ENCODE measurements around the gene CX3CR1. TPM values are rescaled to one million over a fixed set of nuclear protein-coding genes. Genes with fewer than 3 reads are reported as not detected.

The CX3CR1 gene
- total RNA-seq, 2 donors from 2014 or later, result 0.57 to 0.66 TPM

DNA sequence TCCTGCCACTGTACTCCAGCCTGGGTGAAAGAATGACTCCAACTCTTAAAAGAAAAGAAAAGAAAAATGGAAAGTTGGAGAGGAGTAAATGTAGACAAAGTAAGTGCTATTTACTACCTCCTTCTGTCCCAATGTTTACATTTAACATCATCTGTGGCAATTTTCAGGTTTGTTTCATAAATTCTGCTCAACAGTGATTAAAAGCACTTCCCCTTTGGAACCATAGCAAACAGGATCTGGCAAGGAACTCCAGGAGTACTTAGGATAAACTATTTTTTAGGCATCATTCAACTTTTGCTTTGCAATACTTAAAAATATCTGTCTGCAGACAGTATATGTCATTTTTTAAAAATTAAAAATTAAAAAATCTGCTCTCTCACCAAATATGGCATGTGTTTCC, 5.5 kb upstream of the CX3CR1 start:
- DNase-seq, result no peak
- H3K9ac ChIP-seq (ENCODE audit: low read depth in 2 of 2, low read length in 2 of 2), result no peak overlapping the region
- H3K4me3 ChIP-seq, result no peak overlapping the region
- intact Hi-C loops (cut with DNase I), result loop anchor here (5.0 kb wide), 2 partner anchors 78 to 158 kb away; no protein-coding TSS in a partner anchor
- no peaks in the 10 kb centered on the region for H3K36me3 ChIP-seq
- H3K27me3 ChIP-seq, result no peaks in the 10 kb centered on the region
- H3K27ac ChIP-seq, result no peak overlapping the region
- no peaks in the 10 kb centered on the region for H3K4me1 ChIP-seq
- H3K9me3 ChIP-seq, result no peaks in the 10 kb centered on the region
- TF ChIP-seq, protein P1, sequence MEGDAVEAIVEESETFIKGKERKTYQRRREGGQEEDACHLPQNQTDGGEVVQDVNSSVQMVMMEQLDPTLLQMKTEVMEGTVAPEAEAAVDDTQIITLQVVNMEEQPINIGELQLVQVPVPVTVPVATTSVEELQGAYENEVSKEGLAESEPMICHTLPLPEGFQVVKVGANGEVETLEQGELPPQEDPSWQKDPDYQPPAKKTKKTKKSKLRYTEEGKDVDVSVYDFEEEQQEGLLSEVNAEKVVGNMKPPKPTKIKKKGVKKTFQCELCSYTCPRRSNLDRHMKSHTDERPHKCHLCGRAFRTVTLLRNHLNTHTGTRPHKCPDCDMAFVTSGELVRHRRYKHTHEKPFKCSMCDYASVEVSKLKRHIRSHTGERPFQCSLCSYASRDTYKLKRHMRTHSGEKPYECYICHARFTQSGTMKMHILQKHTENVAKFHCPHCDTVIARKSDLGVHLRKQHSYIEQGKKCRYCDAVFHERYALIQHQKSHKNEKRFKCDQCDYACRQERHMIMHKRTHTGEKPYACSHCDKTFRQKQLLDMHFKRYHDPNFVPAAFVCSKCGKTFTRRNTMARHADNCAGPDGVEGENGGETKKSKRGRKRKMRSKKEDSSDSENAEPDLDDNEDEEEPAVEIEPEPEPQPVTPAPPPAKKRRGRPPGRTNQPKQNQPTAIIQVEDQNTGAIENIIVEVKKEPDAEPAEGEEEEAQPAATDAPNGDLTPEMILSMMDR (IDR thresholded peaks at IDR 0.05), result no peak

DNA sequence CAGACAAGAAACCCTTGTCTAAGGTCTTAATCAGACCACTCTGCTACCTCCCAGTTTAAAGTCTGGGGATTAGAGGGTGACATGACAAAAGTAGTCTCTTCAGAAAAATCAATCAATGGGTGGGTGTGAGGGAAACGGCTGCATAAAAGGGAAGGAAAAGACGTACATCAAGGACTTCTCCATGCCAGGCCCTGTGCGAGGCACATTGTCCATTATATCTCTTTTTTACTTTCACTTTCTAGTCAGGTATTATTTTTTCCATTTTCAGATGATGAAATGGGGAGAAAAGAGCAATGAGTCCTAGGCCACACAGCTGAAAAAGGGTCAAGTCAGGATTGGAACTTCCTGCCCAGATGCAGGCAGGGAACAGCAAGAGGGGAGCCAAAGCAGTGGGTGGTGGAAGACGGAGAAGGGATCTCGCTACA, 4.6 kb upstream of the CX3CR1 start:
- no peak overlapping the region for H3K4me3 ChIP-seq
- no peaks in the 10 kb centered on the region for H3K9me3 ChIP-seq
- H3K27ac ChIP-seq, result no peak overlapping the region
- H3K36me3 ChIP-seq, result no peaks in the 10 kb centered on the region
- H3K4me1 ChIP-seq, result no peaks in the 10 kb centered on the region
- no peak overlapping the region for H3K9ac ChIP-seq (ENCODE audit: low read depth in 2 of 2, low read length in 2 of 2)
- intact Hi-C loops (cut with DNase I), result no loop called here
- no peaks in the 10 kb centered on the region for H3K27me3 ChIP-seq
- DNase-seq, result no peak
- TF ChIP-seq, protein P1 (IDR thresholded peaks at IDR 0.05), result no peak

DNA sequence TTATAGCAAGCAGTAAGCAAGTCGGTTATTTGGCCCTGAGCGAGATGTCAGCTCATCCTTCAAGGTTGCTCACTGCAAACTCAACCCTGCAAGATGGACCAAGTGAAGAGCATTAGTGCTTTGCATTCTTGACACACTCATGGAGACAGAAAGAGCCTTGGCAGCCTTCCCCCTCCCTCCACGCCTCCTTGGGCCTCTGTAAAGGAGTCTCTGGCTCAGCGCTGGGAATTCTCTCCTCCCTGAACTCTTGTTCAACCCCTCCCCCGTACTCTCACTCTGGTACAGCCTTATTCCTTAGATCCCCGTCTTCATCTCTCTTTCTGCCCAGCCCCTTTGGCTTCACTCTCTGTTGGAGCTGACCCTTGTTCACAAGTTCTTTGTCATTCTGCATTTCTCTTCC, 2.2 kb upstream of the CX3CR1 start:
- Histone ChIP-seq H3K36me3 (no peaks in the 10 kb centered on the region), H3K9me3 (no peaks in the 10 kb centered on the region), H3K27ac (no peak overlapping the region), H3K9ac (ENCODE audit: low read depth in 2 of 2, low read length in 2 of 2) (no peak overlapping the region), H3K27me3 (no peaks in the 10 kb centered on the region), H3K4me1 (no peaks in the 10 kb centered on the region), H3K4me3 (no peak overlapping the region)
- TF ChIP-seq, protein P1 (IDR thresholded peaks at IDR 0.05), result no peak
- intact Hi-C loops (cut with DNase I), result no loop called here
- DNase-seq, result no peak

DNA sequence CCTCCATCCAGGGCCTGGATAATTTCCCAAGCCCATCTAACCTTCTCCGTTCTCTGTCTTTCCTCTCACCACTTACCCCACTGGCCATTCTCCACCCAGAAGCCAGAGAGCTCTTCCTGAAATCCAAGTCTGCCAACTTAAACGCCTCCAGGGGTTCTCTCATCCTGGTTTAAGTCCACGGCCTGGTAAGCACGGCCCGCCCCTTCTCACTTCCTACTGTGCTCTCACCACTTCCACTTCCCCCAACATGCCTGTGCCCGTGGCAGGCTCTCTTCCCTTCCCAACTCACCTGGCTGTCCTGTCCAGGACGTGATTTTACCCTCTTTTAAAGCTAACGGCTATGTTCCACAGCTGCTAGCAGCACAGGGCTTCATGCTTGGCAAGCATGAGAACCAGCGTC, 1.7 kb upstream of the CX3CR1 start:
- Histone ChIP-seq H3K4me1 (no peaks in the 10 kb centered on the region), H3K9me3 (no peaks in the 10 kb centered on the region), H3K36me3 (no peaks in the 10 kb centered on the region), H3K4me3 (no peak overlapping the region), H3K27me3 (no peaks in the 10 kb centered on the region), H3K9ac (ENCODE audit: low read depth in 2 of 2, low read length in 2 of 2) (no peak overlapping the region), H3K27ac (no peak overlapping the region)
- DNase-seq, result no peak
- intact Hi-C loops (cut with DNase I), result no loop called here
- TF ChIP-seq, protein P1 (IDR thresholded peaks at IDR 0.05), result no peak

DNA sequence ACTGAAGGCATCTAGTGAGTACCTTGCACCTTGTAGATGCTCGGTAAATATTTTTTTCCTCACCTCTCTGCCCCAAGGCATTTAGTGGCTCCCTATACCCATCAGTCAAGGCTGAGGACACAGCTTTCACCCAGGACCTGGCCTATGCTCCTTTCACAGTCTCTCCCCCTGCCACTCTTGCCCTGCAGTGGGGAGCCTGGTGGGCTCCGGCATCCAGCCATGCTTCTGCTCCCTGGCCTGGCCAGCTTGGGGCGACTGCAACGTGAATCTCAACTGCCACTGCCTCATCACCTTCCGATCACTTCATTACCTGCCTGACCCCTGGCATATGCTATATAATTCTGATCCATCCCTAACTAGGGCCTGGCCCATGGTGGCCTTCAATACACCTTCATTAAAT, 735 bp upstream of the CX3CR1 start:
- no peaks in the 10 kb centered on the region for H3K4me1 ChIP-seq
- no peak overlapping the region for H3K4me3 ChIP-seq
- no peaks in the 10 kb centered on the region for H3K27me3 ChIP-seq
- intact Hi-C loops (cut with DNase I), result no loop called here
- no peaks in the 10 kb centered on the region for H3K36me3 ChIP-seq
- H3K27ac ChIP-seq, result no peak overlapping the region
- no peaks in the 10 kb centered on the region for H3K9me3 ChIP-seq
- no peak overlapping the region for H3K9ac ChIP-seq (ENCODE audit: low read depth in 2 of 2, low read length in 2 of 2)
- TF ChIP-seq, protein P1 (IDR thresholded peaks at IDR 0.05), result no peak
- DNase-seq, result no peak

DNA sequence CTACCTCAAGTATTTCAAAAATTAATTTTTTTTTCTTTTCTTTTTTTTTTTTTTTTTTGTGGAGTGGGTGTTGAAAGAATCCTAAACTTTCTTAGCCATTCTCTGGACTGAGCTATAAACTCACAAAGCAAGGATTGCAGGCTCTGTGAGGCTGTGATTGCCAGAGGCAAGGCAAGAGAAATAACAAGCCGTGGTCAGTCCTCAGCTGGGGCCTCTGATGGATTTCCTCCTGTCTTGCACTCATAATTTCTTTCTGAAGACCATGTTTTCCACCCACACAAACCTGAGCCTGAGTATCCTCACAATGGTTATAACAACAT, 1.3 kb downstream of the CX3CR1 start:
- Histone ChIP-seq H3K4me1 (no peaks in the 10 kb centered on the region), H3K27me3 (no peaks in the 10 kb centered on the region), H3K36me3 (no peaks in the 10 kb centered on the region), H3K4me3 (no peak overlapping the region), H3K27ac (no peak overlapping the region), H3K9ac (ENCODE audit: low read depth in 2 of 2, low read length in 2 of 2) (no peak overlapping the region), H3K9me3 (no peaks in the 10 kb centered on the region)
- TF ChIP-seq, protein P1 (IDR thresholded peaks at IDR 0.05), result no peak
- DNase-seq, result no peak
- intact Hi-C loops (cut with DNase I), result loop anchor here (5.0 kb wide), 1 partner anchor 76 kb away; no protein-coding TSS in a partner anchor

Data from colonic mucosa (tissue), 4 donors.